ENCODE data around the gene WNT6. TPM values are rescaled to one million over a fixed set of nuclear protein-coding genes. Genes with fewer than 3 reads are reported as not detected.

Gene WNT6
- total RNA-seq, 2 experiments from 2014 or later = not detected

DNA sequence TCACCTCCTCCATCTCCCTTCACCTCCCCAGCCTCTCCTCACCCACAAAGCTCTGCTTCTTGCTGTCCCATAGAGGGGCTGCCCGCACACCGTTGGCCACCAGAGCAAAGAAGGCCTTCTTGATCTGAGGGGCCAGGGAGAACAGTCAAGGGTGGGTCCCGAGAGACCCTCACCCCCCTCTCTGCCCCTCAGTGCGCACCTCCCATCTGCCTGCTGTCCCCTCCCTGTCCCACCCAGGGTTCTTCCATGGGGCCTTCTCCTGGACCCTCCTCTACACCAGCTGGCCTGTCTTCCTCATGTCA lies 31.2 kb upstream of the WNT6 start:
- Mint-ChIP-seq H3K4me1 (ENCODE audit: low read depth) (no peaks in the 10 kb centered on the region), H3K36me3 (ENCODE audit: low read depth) (no peaks in the 10 kb centered on the region), H3K9me3 (no peaks in the 10 kb centered on the region), H3K27ac (no peak overlapping the region), H3K27me3 (peaks cover 33% of the 10 kb centered on the region), H3K4me3 (no peak overlapping the region)
- Histone ChIP-seq H3K9me3 (ENCODE audit: control insufficient read depth in 1 of 2, insufficient read depth in 1 of 2, low read length in 2 of 2) (peaks cover 0 to 4% of the 10 kb centered on the region in 2 experiments), H3K4me1 (ENCODE audit: insufficient read depth, low read length) (no peaks in the 10 kb centered on the region), H3K27ac (ENCODE audit: low read depth in 1 of 2, low read length in 2 of 2) (no peak overlapping the region), H3K36me3 (ENCODE audit: insufficient read depth, low read length) (no peaks in the 10 kb centered on the region), H3K27me3 (ENCODE audit: control insufficient read depth in 1 of 2, insufficient read depth in 2 of 2, low read length in 2 of 2) (peaks cover 5 to 33% of the 10 kb centered on the region in 2 experiments), H3K4me3 (ENCODE audit: low read length) (no peak overlapping the region)
- ATAC-seq (ENCODE audit: poor library complexity) = no peak
- no peak for DNase-seq
- CTCF ChIA-PET = no interaction called here
- POLR2A ChIA-PET = interaction anchor here (0.6 kb wide), 1 partner anchor 19 kb away, joined by 3 read pairs; no protein-coding TSS in a partner anchor
- intact Hi-C loops (cut with DNase I, micrococcal nuclease) = no loop called here
- TF ChIP-seq, protein P1, sequence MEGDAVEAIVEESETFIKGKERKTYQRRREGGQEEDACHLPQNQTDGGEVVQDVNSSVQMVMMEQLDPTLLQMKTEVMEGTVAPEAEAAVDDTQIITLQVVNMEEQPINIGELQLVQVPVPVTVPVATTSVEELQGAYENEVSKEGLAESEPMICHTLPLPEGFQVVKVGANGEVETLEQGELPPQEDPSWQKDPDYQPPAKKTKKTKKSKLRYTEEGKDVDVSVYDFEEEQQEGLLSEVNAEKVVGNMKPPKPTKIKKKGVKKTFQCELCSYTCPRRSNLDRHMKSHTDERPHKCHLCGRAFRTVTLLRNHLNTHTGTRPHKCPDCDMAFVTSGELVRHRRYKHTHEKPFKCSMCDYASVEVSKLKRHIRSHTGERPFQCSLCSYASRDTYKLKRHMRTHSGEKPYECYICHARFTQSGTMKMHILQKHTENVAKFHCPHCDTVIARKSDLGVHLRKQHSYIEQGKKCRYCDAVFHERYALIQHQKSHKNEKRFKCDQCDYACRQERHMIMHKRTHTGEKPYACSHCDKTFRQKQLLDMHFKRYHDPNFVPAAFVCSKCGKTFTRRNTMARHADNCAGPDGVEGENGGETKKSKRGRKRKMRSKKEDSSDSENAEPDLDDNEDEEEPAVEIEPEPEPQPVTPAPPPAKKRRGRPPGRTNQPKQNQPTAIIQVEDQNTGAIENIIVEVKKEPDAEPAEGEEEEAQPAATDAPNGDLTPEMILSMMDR (IDR thresholded peaks at IDR 0.05) = no peak

DNA sequence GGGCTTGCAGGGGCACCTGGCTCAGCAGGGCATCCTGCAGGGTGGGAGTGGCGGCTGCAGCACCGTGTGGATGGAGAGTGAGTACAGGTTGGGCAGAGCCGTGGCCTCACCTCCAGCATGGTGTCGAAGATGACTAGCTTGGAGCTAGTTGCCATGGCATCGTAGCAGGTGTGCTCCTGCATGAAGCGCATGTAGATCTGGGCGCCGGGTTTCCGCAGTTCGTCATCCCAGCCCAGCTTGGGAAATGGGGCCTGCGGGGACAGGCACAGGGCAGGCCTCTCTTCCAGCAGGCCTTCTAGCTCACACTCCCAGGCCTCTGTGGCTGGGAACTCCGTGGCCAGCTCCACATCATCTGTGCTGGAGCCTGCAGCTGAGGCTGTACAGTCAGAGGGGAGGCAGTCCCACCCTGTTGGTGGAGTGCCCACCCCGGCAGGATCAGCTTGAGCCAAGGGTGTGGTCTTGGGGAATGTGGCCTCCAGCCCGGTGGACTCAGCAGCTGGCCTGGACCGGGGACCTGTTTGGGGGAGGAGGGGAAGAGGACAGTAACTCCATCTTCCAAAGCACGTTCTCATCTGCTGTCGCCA lies 29.6 kb upstream of the WNT6 start:
- Histone ChIP-seq H3K4me3 (ENCODE audit: low read length) (no peak overlapping the region), H3K27me3 (ENCODE audit: control insufficient read depth in 1 of 2, insufficient read depth in 2 of 2, low read length in 2 of 2) (peaks cover 7 to 46% of the 10 kb centered on the region in 2 experiments), H3K4me1 (ENCODE audit: insufficient read depth, low read length) (no peaks in the 10 kb centered on the region), H3K27ac (ENCODE audit: low read depth in 1 of 2, low read length in 2 of 2) (no peak overlapping the region), H3K9me3 (ENCODE audit: control insufficient read depth in 1 of 2, insufficient read depth in 1 of 2, low read length in 2 of 2) (peaks cover 0 to 4% of the 10 kb centered on the region in 2 experiments), H3K36me3 (ENCODE audit: insufficient read depth, low read length) (no peaks in the 10 kb centered on the region)
- no peaks in the 10 kb centered on the region for H3K4me1 Mint-ChIP-seq (ENCODE audit: low read depth)
- ATAC-seq (ENCODE audit: poor library complexity) = no peak
- TF ChIP-seq, protein P1 (IDR thresholded peaks at IDR 0.05) = no peak
- POLR2A ChIA-PET = no interaction called here
- H3K4me3 Mint-ChIP-seq = no peak overlapping the region
- no peaks in the 10 kb centered on the region for H3K36me3 Mint-ChIP-seq (ENCODE audit: low read depth)
- CTCF ChIA-PET = no interaction called here
- H3K9me3 Mint-ChIP-seq = no peaks in the 10 kb centered on the region
- peaks cover 47% of the 10 kb centered on the region for H3K27me3 Mint-ChIP-seq
- no peak overlapping the region for H3K27ac Mint-ChIP-seq
- no peak for DNase-seq
- intact Hi-C loops (cut with DNase I, micrococcal nuclease) = no loop called here

DNA sequence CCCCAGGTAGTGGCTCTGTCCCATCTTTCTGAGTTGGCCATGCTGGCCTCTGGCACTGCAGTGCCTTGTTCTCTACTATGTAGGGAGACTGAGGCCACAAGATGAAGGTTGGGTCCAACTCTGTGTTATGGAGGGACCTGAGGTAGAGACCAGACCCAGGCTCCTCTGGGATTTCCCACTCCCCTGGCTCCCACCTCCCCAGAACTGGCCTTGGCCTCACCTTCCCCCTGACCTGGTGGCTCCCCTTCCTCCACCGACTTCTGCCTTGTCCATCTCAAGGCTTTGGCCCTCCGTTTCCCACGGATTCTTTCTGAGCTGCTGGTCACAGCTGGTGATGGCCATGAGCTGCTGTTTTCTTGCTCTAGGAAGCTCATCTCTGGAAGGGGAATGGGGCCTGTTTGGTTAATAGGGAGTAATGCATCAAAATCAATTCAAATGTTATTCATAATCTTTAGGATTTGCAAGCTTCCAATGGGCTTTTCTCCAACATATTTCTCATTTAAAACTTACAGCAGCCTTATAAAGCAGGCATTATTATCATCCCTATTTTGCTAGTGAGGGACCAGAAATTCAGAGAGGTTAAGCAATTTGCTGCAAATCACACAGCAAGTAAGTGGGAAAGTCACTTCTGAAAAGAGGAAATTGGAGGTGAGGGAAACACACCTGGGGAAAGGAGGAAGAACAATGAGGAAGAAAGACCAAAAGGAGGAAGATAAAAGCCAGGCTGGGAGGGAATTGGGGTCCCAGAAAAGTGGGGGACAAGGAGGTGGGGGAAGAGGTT lies 28.9 kb upstream of the WNT6 start:
- Mint-ChIP-seq H3K36me3 (ENCODE audit: low read depth) (no peaks in the 10 kb centered on the region), H3K4me1 (ENCODE audit: low read depth) (no peaks in the 10 kb centered on the region), H3K9me3 (no peaks in the 10 kb centered on the region), H3K4me3 (no peak overlapping the region), H3K27ac (no peak overlapping the region), H3K27me3 (peaks cover 50% of the 10 kb centered on the region)
- Histone ChIP-seq H3K9me3 (ENCODE audit: control insufficient read depth in 1 of 2, insufficient read depth in 1 of 2, low read length in 2 of 2) (peaks cover 0 to 4% of the 10 kb centered on the region in 2 experiments), H3K4me1 (ENCODE audit: insufficient read depth, low read length) (no peaks in the 10 kb centered on the region), H3K4me3 (ENCODE audit: low read length) (no peak overlapping the region), H3K27ac (ENCODE audit: low read depth in 1 of 2, low read length in 2 of 2) (no peak overlapping the region), H3K27me3 (ENCODE audit: control insufficient read depth in 1 of 2, insufficient read depth in 2 of 2, low read length in 2 of 2) (peaks cover 7 to 53% of the 10 kb centered on the region in 2 experiments), H3K36me3 (ENCODE audit: insufficient read depth, low read length) (no peaks in the 10 kb centered on the region)
- intact Hi-C loops (cut with DNase I, micrococcal nuclease) = no loop called here
- TF ChIP-seq, protein P1 (IDR thresholded peaks at IDR 0.05) = no peak
- ChIA-PET CTCF (no interaction called here), POLR2A (no interaction called here)
- DNase-seq (no peak), ATAC-seq (ENCODE audit: poor library complexity) (no peak)
